Gastrocnemius medialis (tissue), 4 donors: ENCODE measurements around the gene NLRC5.

Experiments used
- CTCF ChIP-seq, 5 experiments: fragments of 450-650 bp in 3 of 5; fragments of 200-600 bp in 2 of 5; sonication (generic) in 2 of 5; IDR thresholded peaks in 4 of 5; conservative IDR thresholded peaks in 1 of 5; 1 replicate in 4 of 5; 2 replicates in 1 of 5; pipeline ENCODE4 v1.5.1; 2016 to 2019; ENCODE audit warnings: antibody characterized with exemption in 5 of 5, mild to moderate bottlenecking in 3 of 5, moderate library complexity in 3 of 5
- POLR2A ChIP-seq, 2 donors: fragments of 450-650 bp; IDR thresholded peaks; one replicate each; pipeline ENCODE4 v1.6.1; 2017; ENCODE audit warnings: antibody characterized with exemption in 2 of 2, mild to moderate bottlenecking in 2 of 2, moderate library complexity in 2 of 2

- TF ChIP-seq CTCF (IDR thresholded peaks at IDR 0.05 in 4 of 5, conservative IDR thresholded peaks at IDR 0.05 in 1 of 5) (no peak), POLR2A (IDR thresholded peaks at IDR 0.05) (no peak)
Observed at GRCh38 chr16:57027067-57027466, 37.7 kb downstream of the NLRC5 start.
